Stimulated activated CD4-positive, alpha-beta T cell treated with anti-CD3 and anti-CD28 coated beads, Interleukin-4, amount 100 ng/mL, for 24 hours (primary cell): Measurements from ENCODE around the gene PIGM.
"Not testable (repeated sequence)": the region's sequence is repeated elsewhere in the genome, so short reads cannot be mapped to it uniquely, and the experiment has no call there.

Experiments used
- DNase-seq: peaks from one replicate; pipeline ENCODE4 v3.0.0-alpha.2; 2020

The PIGM gene

GRCh38 chr1:160058087-160058486, 26.3 kb upstream of the PIGM start:
- no peak for DNase-seq

DNA sequence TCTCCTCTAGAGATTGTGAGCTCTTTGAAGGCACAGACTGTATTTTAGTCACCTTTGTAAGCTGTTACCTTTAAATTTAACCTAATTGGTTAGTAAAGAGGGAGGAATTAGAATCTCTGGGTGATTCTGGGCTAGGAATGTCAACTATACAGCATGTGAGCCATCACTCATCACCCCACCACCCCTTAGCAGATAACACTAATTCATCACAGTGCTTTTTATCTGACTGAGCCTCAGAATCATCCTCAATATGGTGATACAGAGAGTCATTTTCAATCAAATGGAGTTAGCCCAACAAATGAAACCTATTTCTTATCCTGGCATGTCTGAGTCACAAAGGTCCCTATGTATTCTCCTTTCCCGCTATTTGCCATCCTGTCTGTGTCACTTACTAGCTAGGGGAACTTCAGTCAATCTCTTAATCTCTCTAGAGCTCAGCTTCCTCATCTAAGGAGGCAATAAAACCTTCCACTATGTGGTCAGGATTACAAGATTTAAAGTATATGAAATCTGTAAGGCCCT, 24.9 kb upstream of the PIGM start:
- no peak for DNase-seq

DNA sequence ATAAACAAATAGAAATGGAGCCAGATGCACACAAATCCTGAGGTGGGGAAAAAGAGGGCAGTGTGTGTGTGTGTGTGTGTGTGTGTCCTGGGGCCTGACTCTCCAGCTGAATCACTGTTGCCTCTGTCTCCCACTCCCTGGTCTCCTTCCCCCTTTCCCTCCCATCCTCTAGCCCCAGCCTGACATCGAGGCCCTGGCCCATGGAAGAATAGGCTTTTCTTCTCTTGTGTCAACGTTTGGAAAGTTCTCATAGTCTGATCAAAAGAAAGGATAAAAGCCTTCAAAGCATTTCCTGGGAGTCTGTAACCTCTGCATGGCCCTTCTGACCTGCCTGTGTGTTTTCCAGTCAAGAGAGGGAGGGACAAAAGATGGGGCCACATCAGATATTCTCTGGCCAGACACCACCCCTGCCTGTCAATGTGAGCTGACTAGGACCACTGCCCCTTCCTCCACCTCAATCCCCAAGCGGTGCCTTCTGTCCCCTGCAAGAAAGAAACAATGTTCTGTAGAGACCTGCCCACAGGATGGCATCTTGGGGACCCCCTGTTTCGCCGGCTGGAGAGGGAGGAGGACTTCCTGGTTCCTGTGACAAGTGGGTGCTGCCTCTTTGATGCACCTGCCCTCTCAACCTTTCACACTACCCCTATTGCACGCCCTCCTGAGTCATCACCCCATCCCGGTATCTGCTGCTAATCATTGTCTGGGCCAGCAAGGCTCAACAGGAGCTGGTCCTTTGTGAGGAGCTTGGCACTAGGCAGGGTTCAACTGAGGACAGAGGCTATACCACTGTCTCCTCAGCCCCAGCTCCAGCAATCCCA, 22.0 kb upstream of the PIGM start:
- no peak for DNase-seq

- DNase-seq, result no peak
These were observed 21.1 kb upstream of the PIGM start for GRCh38 chr1:160052936-160053335.

GRCh38 chr1:160050619-160051018, 18.8 kb upstream of the PIGM start:
- no peak for DNase-seq

DNA sequence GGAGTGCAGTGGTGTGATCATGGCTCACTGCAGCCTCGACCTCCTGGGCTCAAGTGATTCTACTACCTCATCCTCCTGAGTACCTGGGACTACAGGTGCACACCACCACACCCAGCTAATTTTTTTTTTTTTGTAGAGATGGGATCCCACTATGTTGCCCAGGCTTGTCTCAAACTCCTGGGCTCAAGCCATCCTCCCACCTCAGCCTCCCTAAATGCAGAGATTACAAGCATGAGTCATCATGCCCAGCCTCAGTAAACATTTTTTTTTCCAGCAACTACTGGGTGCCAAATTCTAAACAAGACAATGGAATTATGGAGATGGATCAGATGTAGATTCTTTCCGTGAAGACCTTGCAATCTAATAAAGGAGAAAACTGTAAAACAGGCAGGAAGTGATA, 18.4 kb upstream of the PIGM start:
- not testable (repeated sequence) for DNase-seq

DNA sequence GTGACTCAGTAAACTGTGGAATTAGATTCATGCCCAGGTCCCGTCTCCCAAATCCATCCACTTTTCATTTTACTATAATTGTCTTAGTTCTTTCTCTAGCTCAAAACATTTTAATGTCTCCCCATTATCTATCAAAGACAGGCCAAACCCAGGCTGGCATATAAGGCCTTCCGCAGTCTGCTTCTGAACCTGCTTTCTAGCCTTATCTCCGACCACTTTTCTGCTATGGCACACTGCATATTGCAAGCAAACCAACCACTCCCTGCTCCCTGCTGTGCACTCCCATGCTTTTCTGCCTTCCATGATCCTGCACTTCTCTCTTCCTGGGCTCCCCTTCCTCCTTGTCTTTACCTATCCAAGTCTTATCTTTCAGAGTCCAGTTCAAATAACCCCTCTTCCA, 17.3 kb upstream of the PIGM start:
- no peak for DNase-seq

- no peak for DNase-seq
These were observed 16.5 kb upstream of the PIGM start for GRCh38 chr1:160048335-160048734.

- DNase-seq, result no peak
These were observed 15.6 kb upstream of the PIGM start for GRCh38 chr1:160047111-160047991.

DNA sequence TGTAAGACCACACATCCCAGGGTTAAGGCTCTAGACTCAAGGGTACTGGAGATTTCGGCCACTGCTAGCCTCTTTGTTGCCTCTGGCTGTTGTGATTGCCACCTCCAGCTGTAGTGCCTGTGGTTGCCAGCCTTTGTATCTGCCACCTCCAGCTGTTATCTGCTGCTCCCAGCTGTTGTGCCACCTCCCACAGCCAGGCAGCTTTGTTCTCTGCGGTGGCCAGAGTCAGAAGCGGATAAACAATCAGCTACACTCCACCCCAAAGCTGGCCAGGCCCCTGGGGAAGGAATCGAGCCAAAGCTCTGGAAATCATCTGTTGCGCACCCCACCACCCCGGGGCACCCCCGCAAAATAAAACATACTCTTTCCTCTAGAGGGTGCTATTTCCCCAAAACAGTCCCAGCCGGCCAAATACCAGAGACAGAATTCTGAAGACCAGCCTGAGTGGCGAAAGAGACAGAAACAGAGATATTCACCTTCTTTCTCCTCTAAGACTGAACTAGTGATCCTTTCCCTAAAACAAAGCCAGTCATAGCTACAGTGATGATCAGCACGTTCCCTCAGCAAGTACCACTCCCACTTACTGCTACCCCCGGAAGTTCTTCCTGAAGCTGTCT, 14.8 kb upstream of the PIGM start:
- peak; percentile 36 for DNase-seq

DNA sequence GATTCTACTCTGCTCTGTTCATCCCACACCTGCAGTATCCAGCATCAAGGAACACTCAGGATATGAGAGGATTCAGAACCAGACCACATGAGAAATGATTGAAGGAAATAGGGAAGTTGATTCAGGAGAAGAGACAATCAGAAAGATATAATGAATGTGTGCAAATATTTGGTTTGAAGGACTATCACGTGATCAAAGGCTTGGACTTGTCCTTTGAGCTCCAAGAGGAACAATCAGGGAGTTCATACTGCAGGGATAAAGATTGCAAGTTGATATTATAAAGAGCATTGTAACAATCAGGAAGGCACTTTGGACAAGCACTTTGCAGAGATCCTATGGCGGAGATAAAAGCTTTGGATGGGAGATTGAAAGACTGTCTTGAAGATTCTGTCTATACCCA, 13.9 kb upstream of the PIGM start:
- no peak for DNase-seq

- no peak for DNase-seq
These were observed 11.8 kb upstream of the PIGM start for GRCh38 chr1:160043543-160043942.

DNA sequence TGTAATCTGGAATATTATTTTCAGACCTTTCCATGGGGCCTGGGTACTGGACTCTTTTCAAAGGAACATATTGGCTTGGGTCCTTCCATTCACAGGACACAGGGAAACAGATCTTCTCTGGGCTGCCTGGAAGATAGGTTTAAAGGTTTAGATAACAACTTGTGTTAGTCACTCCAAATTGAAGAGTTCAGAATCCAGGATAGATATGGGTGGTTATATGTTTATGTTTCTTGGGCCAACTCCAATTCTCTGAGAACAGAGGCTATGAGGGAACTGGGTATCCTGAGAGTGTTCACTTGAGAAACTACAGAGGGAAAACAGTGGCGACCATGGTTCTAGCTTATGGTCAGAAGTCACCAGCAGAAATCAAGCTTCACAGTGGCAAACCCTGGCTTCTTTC, 8.7 kb upstream of the PIGM start:
- no peak for DNase-seq

DNA sequence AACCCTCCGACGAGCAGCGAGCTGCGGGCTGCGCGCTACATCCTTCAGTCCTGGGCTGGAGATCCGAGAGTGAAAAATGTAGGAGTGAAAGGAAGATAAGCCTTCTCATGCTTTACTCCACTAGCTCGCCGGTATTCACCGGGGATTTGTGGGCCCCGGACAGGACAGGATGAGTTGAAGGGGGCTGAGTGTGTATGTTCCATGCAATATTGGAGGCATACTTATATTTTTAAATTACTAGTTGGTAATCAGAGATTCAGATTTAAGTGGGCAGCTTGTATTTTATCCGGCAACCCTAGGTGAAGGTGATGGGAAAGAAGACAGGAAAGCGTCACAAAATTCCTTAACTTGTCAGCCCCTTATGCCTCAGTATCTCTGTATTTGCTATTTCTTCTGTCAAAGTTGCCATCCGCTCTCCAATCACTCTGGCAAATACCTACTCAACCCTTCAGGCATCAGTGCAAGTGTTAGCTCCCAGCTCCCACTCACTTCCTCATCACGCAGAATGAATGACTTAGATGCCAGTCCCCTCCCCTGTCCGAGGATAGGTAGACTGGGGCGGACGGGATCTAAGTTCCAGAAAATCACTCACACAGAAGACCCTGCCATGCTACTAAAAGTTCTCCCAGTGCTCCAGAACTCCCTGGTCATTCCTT, 503 bp upstream of the PIGM start:
- no peak for DNase-seq

- DNase-seq, result peak; percentile 5
These were observed 979 bp downstream of the PIGM start for GRCh38 chr1:160030657-160031364.

DNA sequence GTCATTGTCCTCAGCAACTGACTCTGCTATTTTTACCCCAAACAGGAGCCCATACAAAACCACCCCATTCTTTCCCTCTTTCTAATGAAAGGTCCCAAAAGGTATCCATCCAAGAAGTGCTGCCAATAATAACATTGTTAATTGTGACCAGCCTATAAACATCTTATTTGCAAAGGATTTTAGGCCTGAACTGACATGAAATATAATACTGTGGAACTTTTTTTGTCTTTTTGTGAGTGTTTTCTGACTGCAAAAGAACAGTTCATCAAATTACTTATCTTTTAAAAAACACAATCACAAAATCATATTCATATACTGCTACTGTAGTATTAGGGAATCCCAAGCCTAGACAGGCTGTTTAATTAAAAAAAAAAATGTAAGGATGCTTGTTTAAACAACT, 3.4 kb downstream of the PIGM start:
- no peak for DNase-seq

- no peak for DNase-seq
These were observed 6.5 kb downstream of the PIGM start for GRCh38 chr1:160025314-160025713.

- no peak for DNase-seq
These were observed 7.4 kb downstream of the PIGM start for GRCh38 chr1:160024195-160024905.

DNA sequence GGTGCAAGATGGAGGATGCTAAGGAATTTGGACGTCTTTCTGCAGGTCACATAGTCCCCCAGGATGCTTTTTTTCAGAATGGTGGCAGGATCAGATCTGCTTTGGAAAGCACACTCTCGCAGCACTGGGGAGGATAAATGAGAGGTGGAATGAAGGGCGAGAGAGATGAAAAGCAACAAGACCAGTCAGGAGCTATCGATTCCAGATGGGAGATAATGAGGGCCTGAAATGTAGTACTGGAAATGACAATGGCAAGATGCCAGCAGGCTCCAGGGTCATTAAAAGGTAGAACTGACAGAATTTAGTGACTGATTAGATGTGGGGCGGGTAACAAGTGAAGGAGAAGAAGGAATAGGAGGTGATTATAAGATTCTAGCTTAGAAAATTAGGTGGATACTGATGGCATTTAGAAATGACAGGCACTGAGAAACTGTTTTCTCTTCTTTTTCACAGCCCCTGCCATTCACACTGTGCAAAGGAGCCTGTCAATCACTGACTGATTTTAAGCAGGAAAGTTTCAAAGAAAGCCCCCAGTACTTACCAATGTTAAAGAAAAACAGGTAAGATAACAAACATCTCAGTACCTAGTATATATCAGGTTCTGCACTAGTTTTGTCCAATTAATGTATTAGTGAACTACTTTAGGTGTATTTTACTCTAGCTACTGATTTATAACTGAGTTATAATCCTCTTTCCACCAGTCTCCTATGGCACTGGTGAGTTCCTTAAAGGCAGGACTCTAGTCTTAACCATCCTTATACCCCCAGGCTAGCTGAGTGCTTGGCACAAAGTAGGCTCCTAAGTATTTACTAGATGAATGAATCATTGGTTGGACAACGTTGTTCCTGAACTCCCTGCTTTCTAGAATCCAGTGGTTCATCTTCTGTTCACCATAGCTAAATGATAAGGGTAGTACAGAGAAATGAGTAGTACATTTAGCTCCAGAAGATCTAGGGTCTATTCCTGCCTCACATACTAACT, 9.2 kb downstream of the PIGM start:
- no peak for DNase-seq

DNA sequence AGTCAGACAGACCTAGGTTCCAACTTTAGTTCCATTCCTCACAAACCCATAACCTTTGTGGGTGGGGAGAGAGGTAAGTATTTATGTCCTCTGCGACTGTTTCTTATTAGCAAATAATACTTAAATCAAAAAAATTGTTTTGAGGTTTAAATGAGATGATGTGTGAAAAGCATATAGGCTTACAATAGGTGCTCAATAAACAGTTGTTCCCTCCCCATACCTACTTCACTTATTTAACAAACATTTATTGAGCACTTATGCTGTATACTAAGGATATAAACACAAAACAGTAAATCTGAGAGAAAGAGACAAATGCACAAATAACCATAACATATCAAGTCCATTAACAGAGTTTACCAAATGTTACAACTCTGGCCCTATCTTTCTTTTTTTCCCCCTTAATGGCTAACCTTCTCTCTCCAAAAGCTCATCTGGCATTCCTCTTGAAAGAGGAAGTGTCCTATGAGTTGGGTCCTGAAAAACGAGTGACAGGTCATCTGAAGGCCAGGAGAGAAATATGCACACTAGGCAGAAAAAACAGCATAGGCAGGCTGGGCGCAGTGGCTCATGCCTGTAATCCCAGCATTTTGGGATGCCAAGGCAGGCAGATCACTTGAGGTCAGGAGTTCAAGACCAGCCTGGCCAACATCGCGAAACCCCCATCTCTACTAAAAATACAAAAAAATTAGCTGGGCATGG, 10.3 kb downstream of the PIGM start:
- no peak for DNase-seq
